Omental fat pad (tissue), 4 donors: ENCODE results near the gene RAPGEF4. TPM values are rescaled to one million over a fixed set of nuclear protein-coding genes. Genes with fewer than 3 reads are reported as not detected.

Experiments
- ATAC-seq: fragments of 150-250 bp; one replicate; pipeline ENCODE4 v1.9.1; 2016; ENCODE audit warnings: mild to moderate bottlenecking, moderate library complexity; ENCODE audit not compliant: low FRiP score
- DNase-seq: peaks from one replicate; pipeline ENCODE4 v3.0.0-alpha.2; 2019; ENCODE audit warnings: low spot score
- CTCF ChIP-seq, 3 donors: fragments of 450-650 bp; IDR thresholded peaks; one replicate each; pipeline ENCODE4 v1.5.1; 2016 to 2017; ENCODE audit warnings: antibody characterized with exemption in 3 of 3, mild to moderate bottlenecking in 3 of 3, moderate library complexity in 2 of 3
- total RNA-seq, 4 donors: library from RNA; depleted of rRNA; stranded (reverse); fragments of >200 nt; gene quantifications; one replicate each; pipeline ENCODE4 v1.1.0, GENCODE V29; 2016

The RAPGEF4 gene
- total RNA-seq, 4 donors from 2014 or later: 11.7 to 25.6 (median 20.0) TPM

GRCh38 chr2:172848519-172848918, 112.9 kb downstream of the RAPGEF4 start:
- TF ChIP-seq CTCF (IDR thresholded peaks at IDR 0.05): no peak
- no peak for ATAC-seq
- no peak for DNase-seq

- ATAC-seq (no peak), DNase-seq (no peak)
- TF ChIP-seq CTCF (IDR thresholded peaks at IDR 0.05): no peak
Observed at GRCh38 chr2:172849519-172850217, 114.0 kb downstream of the RAPGEF4 start.

- DNase-seq: no peak
- TF ChIP-seq CTCF (IDR thresholded peaks at IDR 0.05): no peak
- ATAC-seq: no peak
Observed at GRCh38 chr2:172855588-172855987, 119.9 kb downstream of the RAPGEF4 start.

- TF ChIP-seq CTCF (IDR thresholded peaks at IDR 0.05): no peak
- no peak for ATAC-seq
- DNase-seq: no peak
Observed at GRCh38 chr2:172856606-172857005, 121.0 kb downstream of the RAPGEF4 start.

GRCh38 chr2:172858473-172858745, 122.8 kb downstream of the RAPGEF4 start:
- no peak for TF ChIP-seq CTCF (IDR thresholded peaks at IDR 0.05)
- ATAC-seq (peak; percentile 72), DNase-seq (no peak)

- TF ChIP-seq CTCF (IDR thresholded peaks at IDR 0.05): no peak
- ATAC-seq (no peak), DNase-seq (no peak)
Observed at GRCh38 chr2:172859581-172860335, 124.1 kb downstream of the RAPGEF4 start.

- TF ChIP-seq CTCF (IDR thresholded peaks at IDR 0.05): no peak
- DNase-seq (no peak), ATAC-seq (no peak)
Observed at GRCh38 chr2:172860336-172860707, 124.7 kb downstream of the RAPGEF4 start.
